Astrocyte (in vitro differentiated cells and primary cell): ENCODE measurements around the gene PERM1. TPM values are rescaled to one million over a fixed set of nuclear protein-coding genes. Genes with fewer than 3 reads are reported as not detected.

Experiments
- DNase-seq: peaks from one replicate; pipeline ENCODE4 v3.0.0-alpha.2; 2010; ENCODE audit warnings: low read depth
- FAIRE-seq: peaks from 2 replicates; lab custom pipeline; 2011; peaks lifted over from hg19 to GRCh38; lab: Jason Lieb, UNC
- H2AFZ ChIP-seq: 2 replicates; pipeline ENCODE4 v1.6.0; 2012; ENCODE audit warnings: low read depth, low read length, inconsistent platforms
- H3K27ac ChIP-seq: 2 replicates; pipeline ENCODE4 v1.5.1; 2011; ENCODE audit warnings: low read depth, low read length, inconsistent platforms
- H3K27me3 ChIP-seq: 2 replicates; pipeline ENCODE4 v1.6.0; 2011; ENCODE audit warnings: low read length, inconsistent platforms; ENCODE audit not compliant: insufficient read depth
- H3K36me3 ChIP-seq: 2 replicates; pipeline ENCODE4 v1.5.1; 2011; ENCODE audit warnings: low read length, inconsistent platforms; ENCODE audit not compliant: insufficient read depth
- H3K4me1 ChIP-seq: 2 replicates; pipeline ENCODE4 v1.5.1; 2011; ENCODE audit warnings: low read length, inconsistent platforms; ENCODE audit not compliant: insufficient read depth
- H3K4me2 ChIP-seq: 2 replicates; pipeline ENCODE4 v1.6.0; 2012; ENCODE audit warnings: low read length, inconsistent platforms
- H3K4me3 ChIP-seq: 2 replicates; pipeline ENCODE4 v1.5.1; 2011; ENCODE audit warnings: low read depth, mild to moderate bottlenecking, low read length, inconsistent platforms; ENCODE audit not compliant: insufficient read depth
- H3K79me2 ChIP-seq: 2 replicates; pipeline ENCODE4 v1.6.0; 2012; ENCODE audit warnings: mild to moderate bottlenecking, low read length, inconsistent platforms; ENCODE audit not compliant: insufficient read depth
- H3K9ac ChIP-seq: 2 replicates; pipeline ENCODE4 v1.6.0; 2012; ENCODE audit warnings: mild to moderate bottlenecking, low read length, inconsistent platforms
- H3K9me3 ChIP-seq: 2 replicates; pipeline ENCODE4 v1.5.1; 2012; ENCODE audit warnings: low read depth, mild to moderate bottlenecking, low read length, inconsistent platforms; ENCODE audit not compliant: insufficient read depth
- H4K20me1 ChIP-seq: 2 replicates; pipeline ENCODE4 v1.6.0; 2012; ENCODE audit warnings: low read length, inconsistent platforms; ENCODE audit not compliant: insufficient read depth
- H3K27ac Mint-ChIP-seq: one replicate; pipeline ENCODE4 v1.8.0; 2021; ENCODE audit warnings: mild to moderate bottlenecking, mixed read lengths; ENCODE audit not compliant: unreplicated experiment
- H3K27me3 Mint-ChIP-seq: one replicate; pipeline ENCODE4 v1.8.0; 2021; ENCODE audit warnings: low read depth, mixed read lengths; ENCODE audit not compliant: unreplicated experiment
- H3K36me3 Mint-ChIP-seq: one replicate; pipeline ENCODE4 v1.8.0; 2021; ENCODE audit warnings: low read depth, mixed read lengths; ENCODE audit not compliant: unreplicated experiment
- H3K4me1 Mint-ChIP-seq: one replicate; pipeline ENCODE4 v1.8.0; 2021; ENCODE audit warnings: low read depth, mixed read lengths; ENCODE audit not compliant: unreplicated experiment
- H3K4me3 Mint-ChIP-seq: one replicate; pipeline ENCODE4 v1.8.0; 2021; ENCODE audit warnings: mild to moderate bottlenecking, moderate library complexity, mixed read lengths; ENCODE audit not compliant: unreplicated experiment
- H3K9me3 Mint-ChIP-seq: one replicate; pipeline ENCODE4 v1.8.0; 2021; ENCODE audit warnings: mild to moderate bottlenecking, mixed read lengths; ENCODE audit not compliant: unreplicated experiment
- CTCF ChIP-seq: IDR thresholded peaks from 2 replicates; pipeline ENCODE4 v1.5.1; 2011; ENCODE audit warnings: low read depth, mild to moderate bottlenecking, inconsistent platforms, low read length, moderate library complexity; ENCODE audit not compliant: insufficient read depth
- EZH2 ChIP-seq: IDR thresholded peaks from 2 replicates; pipeline ENCODE4 v1.6.1; 2012; ENCODE audit warnings: mild to moderate bottlenecking, low read length, inconsistent platforms; ENCODE audit not compliant: insufficient read depth
- total RNA-seq: library from RNA; stranded (reverse); gene quantifications from 2 replicates; pipeline ENCODE4 v1.2.1, GENCODE V29; 2021

The PERM1 gene
- total RNA-seq, 1 donor from 2014 or later, result 0.20 TPM

GRCh38 chr1:1003618-1004419 is 21.9 kb upstream of the PERM1 start:
- H3K27ac Mint-ChIP-seq, result no peak overlapping the region
- H3K4me3 Mint-ChIP-seq, result no peak overlapping the region
- H3K27me3 Mint-ChIP-seq, result no peaks in the 10 kb centered on the region
- Histone ChIP-seq H4K20me1 (peaks cover 22% of the 10 kb centered on the region), H3K36me3 (no peaks in the 10 kb centered on the region), H3K4me1 (peaks cover 25% of the 10 kb centered on the region), H3K4me3 (no peak overlapping the region), H3K9me3 (no peaks in the 10 kb centered on the region), H3K4me2 (no peak overlapping the region), H3K27ac (no peak overlapping the region), H3K79me2 (no peaks in the 10 kb centered on the region), H3K27me3 (no peaks in the 10 kb centered on the region), H3K9ac (no peak overlapping the region), H2AFZ (no peak overlapping the region)
- peaks cover 7% of the 10 kb centered on the region for H3K36me3 Mint-ChIP-seq
- no peak for TF ChIP-seq EZH2
- TF ChIP-seq CTCF, result no peak
- H3K4me1 Mint-ChIP-seq, result peaks cover 18% of the 10 kb centered on the region
- no peak for FAIRE-seq
- no peak for DNase-seq
- no peaks in the 10 kb centered on the region for H3K9me3 Mint-ChIP-seq

- peak overlapping the region; percentile 97 for H3K9ac ChIP-seq
- peaks cover 25% of the 10 kb centered on the region for H3K4me1 ChIP-seq
- H3K27me3 Mint-ChIP-seq, result no peaks in the 10 kb centered on the region
- H3K79me2 ChIP-seq, result no peaks in the 10 kb centered on the region
- DNase-seq (no peak), FAIRE-seq (no peak)
- peak overlapping the region; percentile 99 for H3K27ac Mint-ChIP-seq
- H3K27me3 ChIP-seq, result no peaks in the 10 kb centered on the region
- peak overlapping the region; percentile 67 for H3K4me3 ChIP-seq
- H3K4me2 ChIP-seq, result peak overlapping the region; percentile 95
- TF ChIP-seq EZH2 (peak; percentile 36), CTCF (no peak)
- peak overlapping the region; percentile 98 for H3K27ac ChIP-seq
- H3K9me3 ChIP-seq, result no peaks in the 10 kb centered on the region
- H3K4me3 Mint-ChIP-seq, result peak overlapping the region; percentile 94
- peaks cover 4% of the 10 kb centered on the region for H3K36me3 Mint-ChIP-seq
- H2AFZ ChIP-seq, result peak overlapping the region; percentile 21
- no peaks in the 10 kb centered on the region for H3K36me3 ChIP-seq
- H4K20me1 ChIP-seq, result peaks cover 34% of the 10 kb centered on the region
- H3K4me1 Mint-ChIP-seq, result peaks cover 19% of the 10 kb centered on the region
- H3K9me3 Mint-ChIP-seq, result no peaks in the 10 kb centered on the region
These were observed 19.3 kb upstream of the PERM1 start for GRCh38 chr1:1001057-1001783.
